ENCODE data around the gene RFX8.

The RFX8 gene

DNA sequence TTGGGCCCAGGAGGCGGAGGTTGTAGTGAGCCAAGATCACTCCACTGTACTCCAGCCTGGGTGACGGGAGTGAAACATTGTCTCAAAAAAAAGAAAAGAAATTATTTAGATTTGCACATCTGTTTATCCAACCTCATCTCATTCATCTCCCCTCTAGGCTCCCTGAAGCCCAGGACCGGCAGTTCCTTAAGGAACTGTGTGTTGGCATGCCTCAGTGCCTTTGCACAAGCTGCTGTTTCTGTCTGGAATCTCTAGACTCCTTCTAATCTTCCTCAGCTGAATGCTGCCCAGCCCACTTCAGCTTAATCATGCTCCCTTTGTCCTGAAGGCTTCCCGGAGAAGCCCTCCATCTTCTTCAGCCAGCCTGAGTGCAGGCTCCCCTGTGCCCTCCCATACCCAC, 10.9 kb upstream of the RFX8 start:
- no peak for TF ChIP-seq ZNF571 (tag by site-specific recombination; IDR thresholded peaks at IDR 0.05)
- TF ChIP-seq ZNF623 (tag by site-specific recombination; IDR thresholded peaks at IDR 0.05) = peak; percentile 71
- H3K27ac ChIP-seq (ENCODE audit: extremely low read depth, low read depth, low read length) = no peak overlapping the region
- ChIA-PET POLR2A (no interaction called here), CTCF (interaction anchor here (0.6 kb wide), 1 partner anchor 389 kb away, joined by 6 read pairs; no protein-coding TSS in a partner anchor)
- H3K4me3 ChIP-seq (ENCODE audit: low read depth, low read length) = no peak overlapping the region
- H3K4me1 ChIP-seq (ENCODE audit: control insufficient read depth, insufficient read depth, low read length) = no peaks in the 10 kb centered on the region
- no peaks in the 10 kb centered on the region for H3K36me3 ChIP-seq (ENCODE audit: control insufficient read depth in 2 of 2, insufficient read depth in 1 of 2, low read length in 2 of 2)
- H3K9me3 ChIP-seq (ENCODE audit: control insufficient read depth, insufficient read depth, low read depth, low read length) = no peaks in the 10 kb centered on the region

DNA sequence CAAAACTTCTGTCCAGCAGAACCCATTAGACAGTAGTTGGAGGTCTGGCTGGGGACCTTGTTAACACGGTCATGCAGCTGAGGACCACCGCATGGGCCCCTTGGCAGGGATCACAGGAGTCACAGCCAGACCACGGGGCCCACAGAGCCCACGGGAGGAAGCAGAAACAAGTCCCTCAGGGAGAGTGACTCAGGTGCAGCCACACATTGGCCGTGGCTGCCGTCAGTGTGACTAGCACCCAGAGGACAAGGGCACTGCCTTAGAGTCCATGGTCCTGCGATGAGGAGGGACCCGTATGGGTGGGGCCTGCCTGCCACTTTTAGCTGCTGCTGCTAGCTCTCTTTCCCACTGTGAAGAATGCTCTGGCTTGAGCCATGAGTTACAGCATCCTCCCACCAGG, 5.9 kb upstream of the RFX8 start:
- Histone ChIP-seq H3K36me3 (ENCODE audit: control insufficient read depth in 2 of 2, insufficient read depth in 1 of 2, low read length in 2 of 2) (no peaks in the 10 kb centered on the region), H3K4me3 (ENCODE audit: low read depth, low read length) (no peak overlapping the region), H3K9me3 (ENCODE audit: control insufficient read depth, insufficient read depth, low read depth, low read length) (no peaks in the 10 kb centered on the region), H3K4me1 (ENCODE audit: control insufficient read depth, insufficient read depth, low read length) (no peaks in the 10 kb centered on the region), H3K27ac (ENCODE audit: extremely low read depth, low read depth, low read length) (no peak overlapping the region)
- TF ChIP-seq, protein P1, sequence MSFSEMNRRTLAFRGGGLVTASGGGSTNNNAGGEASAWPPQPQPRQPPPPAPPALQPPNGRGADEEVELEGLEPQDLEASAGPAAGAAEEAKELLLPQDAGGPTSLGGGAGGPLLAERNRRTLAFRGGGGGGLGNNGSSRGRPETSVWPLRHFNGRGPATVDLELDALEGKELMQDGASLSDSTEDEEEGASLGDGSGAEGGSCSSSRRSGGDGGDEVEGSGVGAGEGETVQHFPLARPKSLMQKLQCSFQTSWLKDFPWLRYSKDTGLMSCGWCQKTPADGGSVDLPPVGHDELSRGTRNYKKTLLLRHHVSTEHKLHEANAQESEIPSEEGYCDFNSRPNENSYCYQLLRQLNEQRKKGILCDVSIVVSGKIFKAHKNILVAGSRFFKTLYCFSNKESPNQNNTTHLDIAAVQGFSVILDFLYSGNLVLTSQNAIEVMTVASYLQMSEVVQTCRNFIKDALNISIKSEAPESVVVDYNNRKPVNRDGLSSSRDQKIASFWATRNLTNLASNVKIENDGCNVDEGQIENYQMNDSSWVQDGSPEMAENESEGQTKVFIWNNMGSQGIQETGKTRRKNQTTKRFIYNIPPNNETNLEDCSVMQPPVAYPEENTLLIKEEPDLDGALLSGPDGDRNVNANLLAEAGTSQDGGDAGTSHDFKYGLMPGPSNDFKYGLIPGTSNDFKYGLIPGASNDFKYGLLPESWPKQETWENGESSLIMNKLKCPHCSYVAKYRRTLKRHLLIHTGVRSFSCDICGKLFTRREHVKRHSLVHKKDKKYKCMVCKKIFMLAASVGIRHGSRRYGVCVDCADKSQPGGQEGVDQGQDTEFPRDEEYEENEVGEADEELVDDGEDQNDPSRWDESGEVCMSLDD (tag by site-specific recombination; IDR thresholded peaks at IDR 0.05) = no peak
- TF ChIP-seq MYNN (tag by site-specific recombination; IDR thresholded peaks at IDR 0.05; ENCODE audit: borderline replicate concordance) (no peak), ZNF624 (tag by site-specific recombination; IDR thresholded peaks at IDR 0.05) (no peak), BCL11B (tag by site-specific recombination; IDR thresholded peaks at IDR 0.05; ENCODE audit: low read depth) (no peak), ZSCAN23 (tag by site-specific recombination; IDR thresholded peaks at IDR 0.05) (no peak), MEIS1 (CRISPR knock-in tag; IDR thresholded peaks at IDR 0.05; ENCODE audit: borderline replicate concordance) (no peak), ZNF530 (tag by site-specific recombination; IDR thresholded peaks at IDR 0.05; ENCODE audit: low read depth) (no peak), ZNF221 (tag by site-specific recombination; IDR thresholded peaks at IDR 0.05; ENCODE audit: borderline replicate concordance) (no peak), ZNF654 (tag by site-specific recombination; IDR thresholded peaks at IDR 0.05; ENCODE audit: low read depth) (no peak), ZNF23 (tag by site-specific recombination; IDR thresholded peaks at IDR 0.05; ENCODE audit: borderline replicate concordance) (no peak), ZNF626 (tag by site-specific recombination; IDR thresholded peaks at IDR 0.05) (no peak), HOXD13 (CRISPR knock-in tag; IDR thresholded peaks at IDR 0.05; ENCODE audit: borderline replicate concordance) (no peak), SP2 (tag by site-specific recombination; IDR thresholded peaks at IDR 0.05) (no peak), ZXDB (tag by site-specific recombination; IDR thresholded peaks at IDR 0.05) (no peak), ZNF24 (tag by site-specific recombination; IDR thresholded peaks at IDR 0.05) (no peak)
- TF ChIP-seq, protein P2, sequence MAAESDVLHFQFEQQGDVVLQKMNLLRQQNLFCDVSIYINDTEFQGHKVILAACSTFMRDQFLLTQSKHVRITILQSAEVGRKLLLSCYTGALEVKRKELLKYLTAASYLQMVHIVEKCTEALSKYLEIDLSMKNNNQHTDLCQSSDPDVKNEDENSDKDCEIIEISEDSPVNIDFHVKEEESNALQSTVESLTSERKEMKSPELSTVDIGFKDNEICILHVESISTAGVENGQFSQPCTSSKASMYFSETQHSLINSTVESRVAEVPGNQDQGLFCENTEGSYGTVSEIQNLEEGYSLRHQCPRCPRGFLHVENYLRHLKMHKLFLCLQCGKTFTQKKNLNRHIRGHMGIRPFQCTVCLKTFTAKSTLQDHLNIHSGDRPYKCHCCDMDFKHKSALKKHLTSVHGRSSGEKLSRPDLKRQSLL (tag by site-specific recombination; IDR thresholded peaks at IDR 0.05) = no peak
- TF ChIP-seq, protein P3, sequence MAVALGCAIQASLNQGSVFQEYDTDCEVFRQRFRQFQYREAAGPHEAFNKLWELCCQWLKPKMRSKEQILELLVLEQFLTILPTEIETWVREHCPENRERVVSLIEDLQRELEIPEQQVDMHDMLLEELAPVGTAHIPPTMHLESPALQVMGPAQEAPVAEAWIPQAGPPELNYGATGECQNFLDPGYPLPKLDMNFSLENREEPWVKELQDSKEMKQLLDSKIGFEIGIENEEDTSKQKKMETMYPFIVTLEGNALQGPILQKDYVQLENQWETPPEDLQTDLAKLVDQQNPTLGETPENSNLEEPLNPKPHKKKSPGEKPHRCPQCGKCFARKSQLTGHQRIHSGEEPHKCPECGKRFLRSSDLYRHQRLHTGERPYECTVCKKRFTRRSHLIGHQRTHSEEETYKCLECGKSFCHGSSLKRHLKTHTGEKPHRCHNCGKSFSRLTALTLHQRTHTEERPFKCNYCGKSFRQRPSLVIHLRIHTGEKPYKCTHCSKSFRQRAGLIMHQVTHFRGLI (tag by site-specific recombination; IDR thresholded peaks at IDR 0.05) = no peak
- TF ChIP-seq, protein P4, sequence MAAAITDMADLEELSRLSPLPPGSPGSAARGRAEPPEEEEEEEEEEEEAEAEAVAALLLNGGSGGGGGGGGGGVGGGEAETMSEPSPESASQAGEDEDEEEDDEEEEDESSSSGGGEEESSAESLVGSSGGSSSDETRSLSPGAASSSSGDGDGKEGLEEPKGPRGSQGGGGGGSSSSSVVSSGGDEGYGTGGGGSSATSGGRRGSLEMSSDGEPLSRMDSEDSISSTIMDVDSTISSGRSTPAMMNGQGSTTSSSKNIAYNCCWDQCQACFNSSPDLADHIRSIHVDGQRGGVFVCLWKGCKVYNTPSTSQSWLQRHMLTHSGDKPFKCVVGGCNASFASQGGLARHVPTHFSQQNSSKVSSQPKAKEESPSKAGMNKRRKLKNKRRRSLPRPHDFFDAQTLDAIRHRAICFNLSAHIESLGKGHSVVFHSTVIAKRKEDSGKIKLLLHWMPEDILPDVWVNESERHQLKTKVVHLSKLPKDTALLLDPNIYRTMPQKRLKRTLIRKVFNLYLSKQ (tag by site-specific recombination; IDR thresholded peaks at IDR 0.05; ENCODE audit: borderline replicate concordance) = no peak
- TF ChIP-seq, protein P5, sequence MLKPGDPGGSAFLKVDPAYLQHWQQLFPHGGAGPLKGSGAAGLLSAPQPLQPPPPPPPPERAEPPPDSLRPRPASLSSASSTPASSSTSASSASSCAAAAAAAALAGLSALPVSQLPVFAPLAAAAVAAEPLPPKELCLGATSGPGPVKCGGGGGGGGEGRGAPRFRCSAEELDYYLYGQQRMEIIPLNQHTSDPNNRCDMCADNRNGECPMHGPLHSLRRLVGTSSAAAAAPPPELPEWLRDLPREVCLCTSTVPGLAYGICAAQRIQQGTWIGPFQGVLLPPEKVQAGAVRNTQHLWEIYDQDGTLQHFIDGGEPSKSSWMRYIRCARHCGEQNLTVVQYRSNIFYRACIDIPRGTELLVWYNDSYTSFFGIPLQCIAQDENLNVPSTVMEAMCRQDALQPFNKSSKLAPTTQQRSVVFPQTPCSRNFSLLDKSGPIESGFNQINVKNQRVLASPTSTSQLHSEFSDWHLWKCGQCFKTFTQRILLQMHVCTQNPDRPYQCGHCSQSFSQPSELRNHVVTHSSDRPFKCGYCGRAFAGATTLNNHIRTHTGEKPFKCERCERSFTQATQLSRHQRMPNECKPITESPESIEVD (tag by site-specific recombination; IDR thresholded peaks at IDR 0.05) = no peak
- CTCF ChIA-PET = interaction anchor here (0.6 kb wide), 1 partner anchor 199 kb away, joined by 3 read pairs; no protein-coding TSS in a partner anchor
- POLR2A ChIA-PET = no interaction called here

Measured in HEK293 (cell line).